ENCODE data around the gene STYXL2. TPM values are rescaled to one million over a fixed set of nuclear protein-coding genes. Genes with fewer than 3 reads are reported as not detected.

Gene STYXL2
- total RNA-seq, 2 donors from 2014 or later = 5.8 to 21.9 TPM

DNA sequence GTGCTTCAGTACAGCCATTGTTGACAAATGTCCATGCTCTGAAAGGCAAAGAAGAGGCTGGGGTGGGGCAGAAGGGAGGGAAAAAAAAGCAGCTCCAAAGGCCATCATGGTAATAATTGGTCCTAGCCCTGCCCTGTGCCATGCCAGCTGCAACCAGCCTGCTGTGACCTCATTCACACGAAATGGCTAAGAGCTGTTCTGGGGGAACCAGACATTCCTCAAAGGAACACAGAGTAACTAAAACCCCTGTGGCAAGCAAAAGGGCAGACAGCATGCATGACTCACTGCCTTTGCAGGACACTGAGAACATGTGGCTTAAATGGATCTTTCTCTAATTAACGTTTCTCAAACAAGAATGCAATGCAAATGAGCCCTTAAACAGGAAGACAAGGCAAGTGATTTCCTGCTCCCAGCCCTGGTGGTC lies 42.3 kb downstream of the STYXL2 start:
- Histone ChIP-seq H3K4me3 (no peak overlapping the region), H3K4me1 (ENCODE audit: control insufficient read depth in 1 of 2, low read depth in 2 of 2) (peaks cover 20 to 35% of the 10 kb centered on the region in 2 donors), H3K9me3 (no peaks in the 10 kb centered on the region), H3K36me3 (no peaks in the 10 kb centered on the region), H3K27ac (peak overlapping the region; percentile 71 to 91), H3K27me3 (replicated peaks; ENCODE audit: insufficient read depth) (no peaks in the 10 kb centered on the region)
- DNase-seq (ENCODE audit: low spot score) (peak; percentile 21), ATAC-seq (ENCODE audit: insufficient number of reproducible peaks, low FRiP score, low read depth) (peak; percentile 89)
- no peak for TF ChIP-seq CTCF (IDR thresholded peaks at IDR 0.05)

- peak overlapping the region; percentile 71 to 91 for H3K27ac ChIP-seq
- no peaks in the 10 kb centered on the region for H3K27me3 ChIP-seq (replicated peaks; ENCODE audit: insufficient read depth)
- TF ChIP-seq CTCF (IDR thresholded peaks at IDR 0.05) = no peak
- H3K4me3 ChIP-seq = no peak overlapping the region
- DNase-seq (ENCODE audit: low spot score) (no peak), ATAC-seq (ENCODE audit: insufficient number of reproducible peaks, low FRiP score, low read depth) (no peak)
- peaks cover 20 to 35% of the 10 kb centered on the region in 2 donors for H3K4me1 ChIP-seq (ENCODE audit: control insufficient read depth in 1 of 2, low read depth in 2 of 2)
- H3K36me3 ChIP-seq = no peaks in the 10 kb centered on the region
- no peaks in the 10 kb centered on the region for H3K9me3 ChIP-seq
Observed at GRCh38 chr1:167136806-167137205, 42.9 kb downstream of the STYXL2 start.

DNA sequence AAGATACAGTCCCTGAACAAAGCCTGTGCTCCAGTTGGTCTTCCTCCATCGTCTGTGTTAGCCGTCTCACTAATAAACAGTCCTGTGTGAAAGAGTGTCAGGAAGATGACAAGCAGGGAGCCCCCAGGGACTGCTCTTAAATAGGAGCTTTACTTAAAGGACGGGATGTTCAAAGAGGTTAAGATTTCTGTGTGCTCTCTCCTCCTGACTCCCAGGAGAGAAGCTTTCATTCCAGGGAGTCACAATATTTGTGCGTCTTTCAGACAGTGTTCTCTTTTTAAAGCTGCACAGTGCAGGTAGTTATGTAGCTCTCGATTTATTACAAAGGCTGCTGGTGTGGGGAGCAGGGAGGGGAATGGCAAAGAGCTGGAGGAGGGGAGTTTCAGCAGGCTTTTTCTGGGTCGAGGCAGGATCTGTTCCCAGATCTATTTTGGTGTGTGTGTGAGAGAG lies 43.5 kb downstream of the STYXL2 start:
- peak overlapping the region; percentile 71 to 91 for H3K27ac ChIP-seq
- no peak for TF ChIP-seq CTCF (IDR thresholded peaks at IDR 0.05)
- H3K4me3 ChIP-seq = no peak overlapping the region
- no peaks in the 10 kb centered on the region for H3K9me3 ChIP-seq
- H3K36me3 ChIP-seq = no peaks in the 10 kb centered on the region
- no peaks in the 10 kb centered on the region for H3K27me3 ChIP-seq (replicated peaks; ENCODE audit: insufficient read depth)
- H3K4me1 ChIP-seq (ENCODE audit: control insufficient read depth in 1 of 2, low read depth in 2 of 2) = peaks cover 20 to 35% of the 10 kb centered on the region in 2 donors
- ATAC-seq (ENCODE audit: insufficient number of reproducible peaks, low FRiP score, low read depth) = no peak
- no peak for DNase-seq (ENCODE audit: low spot score)

DNA sequence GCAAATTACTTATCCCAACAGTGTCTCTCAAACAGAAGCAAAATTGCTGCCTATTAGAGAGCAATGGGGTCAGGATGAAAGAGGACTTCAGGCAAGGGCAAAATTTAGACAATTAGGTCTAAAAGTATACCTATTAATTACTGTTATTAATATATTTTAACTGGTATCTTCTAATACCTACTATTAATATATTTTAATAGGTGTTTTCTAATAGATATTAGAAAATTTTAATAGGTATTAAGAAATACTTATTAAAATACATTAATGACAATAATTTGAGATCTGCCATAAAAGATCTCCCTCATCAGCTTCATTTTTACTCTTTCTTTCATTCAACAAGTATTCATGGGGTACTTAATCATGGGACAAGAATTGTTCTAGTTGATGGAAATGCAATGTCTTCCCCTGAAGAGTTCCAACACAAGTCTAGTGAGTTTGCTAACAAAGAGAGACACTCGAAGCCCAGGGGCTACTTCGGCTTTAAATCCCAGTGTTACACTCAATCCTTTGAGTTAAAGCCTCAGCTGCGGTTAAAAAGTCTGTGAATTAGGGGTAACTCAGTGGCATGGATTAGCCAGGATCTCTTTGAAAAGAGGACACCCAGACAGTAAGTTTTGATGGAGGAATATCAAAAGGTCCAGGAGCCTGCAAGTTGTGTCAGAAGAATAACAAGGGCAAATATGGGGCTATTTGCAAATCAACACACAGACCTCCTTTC lies 44.1 kb downstream of the STYXL2 start:
- Histone ChIP-seq H3K4me1 (ENCODE audit: control insufficient read depth in 1 of 2, low read depth in 2 of 2) (peaks cover 20 to 35% of the 10 kb centered on the region in 2 donors), H3K4me3 (no peak overlapping the region), H3K36me3 (no peaks in the 10 kb centered on the region), H3K27me3 (replicated peaks; ENCODE audit: insufficient read depth) (no peaks in the 10 kb centered on the region), H3K27ac (peak overlapping the region; percentile 71 to 91), H3K9me3 (no peaks in the 10 kb centered on the region)
- ATAC-seq (ENCODE audit: insufficient number of reproducible peaks, low FRiP score, low read depth) (no peak), DNase-seq (ENCODE audit: low spot score) (no peak)
- TF ChIP-seq CTCF (IDR thresholded peaks at IDR 0.05) = no peak

DNA sequence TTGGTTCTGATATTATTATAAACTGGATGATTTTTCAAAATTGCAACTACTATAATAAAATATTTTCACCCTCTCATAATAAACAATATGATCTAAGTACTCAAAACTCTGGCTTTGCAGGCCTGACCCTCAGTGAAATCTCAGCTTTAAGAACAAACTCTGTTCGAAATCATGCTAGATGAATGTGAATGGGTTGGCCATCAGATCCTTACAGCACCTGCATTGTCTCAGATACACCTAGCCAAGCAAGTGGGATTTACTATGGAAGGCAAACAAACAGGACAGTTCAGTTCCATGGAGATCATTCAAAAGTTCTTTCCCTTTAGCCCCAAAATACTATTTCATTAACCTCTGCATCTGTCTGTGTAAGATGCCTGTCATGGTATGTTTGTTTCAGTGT lies 44.8 kb downstream of the STYXL2 start:
- TF ChIP-seq CTCF (IDR thresholded peaks at IDR 0.05) = no peak
- H3K4me3 ChIP-seq = no peak overlapping the region
- H3K4me1 ChIP-seq (ENCODE audit: control insufficient read depth in 1 of 2, low read depth in 2 of 2) = peaks cover 20 to 35% of the 10 kb centered on the region in 2 donors
- no peaks in the 10 kb centered on the region for H3K36me3 ChIP-seq
- no peaks in the 10 kb centered on the region for H3K9me3 ChIP-seq
- no peaks in the 10 kb centered on the region for H3K27me3 ChIP-seq (replicated peaks; ENCODE audit: insufficient read depth)
- no peak for ATAC-seq (ENCODE audit: insufficient number of reproducible peaks, low FRiP score, low read depth)
- no peak for DNase-seq (ENCODE audit: low spot score)
- H3K27ac ChIP-seq = peak overlapping the region; percentile 48 to 62

All from thoracic aorta (tissue), 2 donors.